Peyer's patch (tissue), 4 donors: ENCODE results near the gene TFPI. TPM values are rescaled to one million over a fixed set of nuclear protein-coding genes. Genes with fewer than 3 reads are reported as not detected.

Experiments used
- DNase-seq, 3 donors: peaks; one replicate each; pipeline ENCODE4 v3.0.0-alpha.2; 2017 to 2019
- H3K27ac ChIP-seq, 4 donors: fragments of 200-600 bp; sonication (generic); one replicate each; pipeline ENCODE4 v1.5.1; 2016 to 2019
- H3K27me3 ChIP-seq, 2 donors: fragments of 200-600 bp; sonication (generic); one replicate each; pipeline ENCODE4 v1.5.1; 2019
- H3K36me3 ChIP-seq, 3 donors: fragments of 200-600 bp; sonication (generic); one replicate each; pipeline ENCODE4 v1.5.1; 2016 to 2019
- H3K4me1 ChIP-seq, 4 donors: fragments of 200-600 bp; sonication (generic); one replicate each; pipeline ENCODE4 v1.5.1; 2016 to 2019
- H3K4me3 ChIP-seq, 4 donors: fragments of 200-600 bp; sonication (generic); 1 replicate in 3 of 4; 2 replicates in 1 of 4; pipeline ENCODE4 v1.5.1; 2016 to 2019; ENCODE audit warnings: mild to moderate bottlenecking in 1 of 4
- H3K9me3 ChIP-seq, 4 donors: fragments of 200-600 bp; sonication (generic); one replicate each; pipeline ENCODE4 v1.5.1; 2016 to 2019; ENCODE audit warnings: mild to moderate bottlenecking in 1 of 4
- CTCF ChIP-seq, 6 experiments: fragments of 450-650 bp in 4 of 6; fragments of 200-600 bp in 2 of 6; sonication (generic) in 1 of 6; IDR thresholded peaks; one replicate each; pipeline ENCODE4 v1.5.1; 2017 to 2019; ENCODE audit warnings: antibody characterized with exemption in 6 of 6, mild to moderate bottlenecking in 3 of 6, moderate library complexity in 1 of 6
- POLR2A ChIP-seq, 2 donors: fragments of 450-650 bp; IDR thresholded peaks; one replicate each; pipeline ENCODE4 v1.5.1; 2017; ENCODE audit warnings: antibody characterized with exemption in 2 of 2, mild to moderate bottlenecking in 2 of 2, moderate library complexity in 2 of 2
- total RNA-seq, 4 donors: library from RNA; depleted of rRNA; stranded (reverse); fragments of >200 nt; gene quantifications; one replicate each; pipeline ENCODE4 v1.1.0, GENCODE V29; 2016

Gene TFPI
- total RNA-seq, 4 donors from 2014 or later, result 69.9 to 91.4 (median 75.8) TPM

- no peak overlapping the region for H3K27ac ChIP-seq
- H3K4me1 ChIP-seq, result peaks cover 0 to 36% (median 0%) of the 10 kb centered on the region in 4 donors
- TF ChIP-seq POLR2A (IDR thresholded peaks at IDR 0.05) (no peak), CTCF (IDR thresholded peaks at IDR 0.05) (no peak)
- H3K36me3 ChIP-seq, result no peaks in the 10 kb centered on the region
- H3K27me3 ChIP-seq, result no peaks in the 10 kb centered on the region
- H3K4me3 ChIP-seq, result no peak overlapping the region
- H3K9me3 ChIP-seq, result no peaks in the 10 kb centered on the region
- no peak for DNase-seq
Measured at GRCh38 chr2:187504312-187504921, 49.8 kb downstream of the TFPI start.

GRCh38 chr2:187503700-187504099, 50.5 kb downstream of the TFPI start:
- no peaks in the 10 kb centered on the region for H3K36me3 ChIP-seq
- DNase-seq, result no peak
- no peak for TF ChIP-seq POLR2A (IDR thresholded peaks at IDR 0.05)
- no peak for TF ChIP-seq CTCF (IDR thresholded peaks at IDR 0.05)

GRCh38 chr2:187502467-187502866, 51.8 kb downstream of the TFPI start:
- H3K4me3 ChIP-seq, result no peak overlapping the region
- no peak for DNase-seq
- H3K27ac ChIP-seq, result no peak overlapping the region
- no peak for TF ChIP-seq POLR2A (IDR thresholded peaks at IDR 0.05)
- no peak for TF ChIP-seq CTCF (IDR thresholded peaks at IDR 0.05)
- H3K36me3 ChIP-seq, result no peaks in the 10 kb centered on the region
- no peaks in the 10 kb centered on the region for H3K9me3 ChIP-seq
- peaks cover 0 to 36% (median 0%) of the 10 kb centered on the region in 4 donors for H3K4me1 ChIP-seq
- H3K27me3 ChIP-seq, result no peaks in the 10 kb centered on the region

More at GRCh38 chr2:187503700-187504099, 50.5 kb downstream of the TFPI start:
- Histone ChIP-seq H3K4me1 (peaks cover 0 to 36% (median 0%) of the 10 kb centered on the region in 4 donors), H3K27ac (no peak overlapping the region), H3K27me3 (no peaks in the 10 kb centered on the region), H3K9me3 (no peaks in the 10 kb centered on the region), H3K4me3 (no peak overlapping the region)

GRCh38 chr2:187500585-187501359, 53.5 kb downstream of the TFPI start:
- TF ChIP-seq POLR2A (IDR thresholded peaks at IDR 0.05) (no peak), CTCF (IDR thresholded peaks at IDR 0.05) (peak in 3 of 6 experiments; percentile 45 to 51 (median 49))
- H3K9me3 ChIP-seq, result no peaks in the 10 kb centered on the region
- H3K4me3 ChIP-seq, result peak overlapping the region in 1 of 4 donors; percentile 7
- H3K4me1 ChIP-seq, result peaks cover 0 to 36% (median 0%) of the 10 kb centered on the region in 4 donors
- DNase-seq, result peak in 1 of 3 donors; percentile 65
- H3K27ac ChIP-seq, result peak overlapping the region in 2 of 4 donors; percentile 55 to 64
- H3K27me3 ChIP-seq, result no peaks in the 10 kb centered on the region
- peaks cover 0 to 5% (median 0%) of the 10 kb centered on the region in 3 donors for H3K36me3 ChIP-seq

DNA sequence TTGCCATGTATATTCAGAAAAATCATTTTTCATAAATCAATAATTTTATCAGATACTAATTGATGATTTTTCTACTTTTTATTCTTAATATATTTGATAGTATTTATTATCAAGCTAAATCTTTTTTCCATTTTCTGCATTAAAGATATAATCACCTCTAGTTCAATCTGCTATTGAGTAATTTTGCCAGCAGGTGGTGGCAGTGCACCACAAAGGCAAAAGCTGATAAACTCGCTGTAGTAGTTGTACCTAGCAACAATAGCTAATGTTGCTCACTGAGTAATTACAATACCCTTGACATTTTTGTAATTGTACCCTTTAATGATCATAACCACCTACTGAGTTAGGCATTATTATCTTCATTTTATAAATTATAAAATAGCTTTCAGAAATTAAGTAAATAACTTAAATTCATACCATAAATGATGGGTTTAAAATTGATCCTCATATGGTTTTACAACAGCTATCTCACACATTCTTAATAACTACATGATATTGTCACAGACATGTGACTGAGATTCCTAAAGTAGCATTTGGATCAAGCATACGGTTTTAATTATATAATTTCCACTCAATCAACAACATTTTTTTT, 54.2 kb downstream of the TFPI start:
- H3K9me3 ChIP-seq, result no peaks in the 10 kb centered on the region
- no peak overlapping the region for H3K4me3 ChIP-seq
- no peak overlapping the region for H3K27ac ChIP-seq
- peaks cover 0 to 30% (median 0%) of the 10 kb centered on the region in 4 donors for H3K4me1 ChIP-seq
- DNase-seq, result peak in 1 of 3 donors; percentile 81
- TF ChIP-seq POLR2A (IDR thresholded peaks at IDR 0.05) (no peak), CTCF (IDR thresholded peaks at IDR 0.05) (peak in 5 of 6 experiments; percentile 44 to 97 (median 94))
- peaks cover 0 to 12% (median 0%) of the 10 kb centered on the region in 3 donors for H3K36me3 ChIP-seq
- H3K27me3 ChIP-seq, result no peaks in the 10 kb centered on the region
